WTC11 (cell line): ENCODE data around the gene CDCA7L. TPM values are rescaled to one million over a fixed set of nuclear protein-coding genes. Genes with fewer than 3 reads are reported as not detected.
A peak's percentile ranks its signal among the peaks of the same experiment; 100 is the strongest.

Experiments used
- ATAC-seq: fragments of 200-7000 bp; cut with Tn5 transposase; 2 replicates; pipeline ENCODE4 v1.10.0; 2021; ENCODE audit warnings: mild to moderate bottlenecking, moderate library complexity
- CTCF ChIA-PET: fragments of 300-600 bp; sonication (Branson Sonifier 250); formaldehyde crosslinking; loops from one replicate; lab custom pipeline; 2021; ENCODE audit warnings: antibody characterized with exemption; lab: Charles Lee
- POLR2A ChIA-PET: fragments of 350-600 bp; sonication (Branson Sonifier 250); formaldehyde crosslinking; loops from one replicate; lab custom pipeline; 2021; ENCODE audit warnings: antibody characterized with exemption; lab: Charles Lee
- DNase-seq: peaks from one replicate; pipeline ENCODE4 v3.0.0; 2021; ENCODE audit warnings: low spot score
- H3K27ac Mint-ChIP-seq: 2 replicates; pipeline ENCODE4 v1.8.0; 2021; ENCODE audit warnings: mixed read lengths
- H3K27me3 Mint-ChIP-seq: 2 replicates; pipeline ENCODE4 v1.8.0; 2021; ENCODE audit warnings: low read depth, mild to moderate bottlenecking, moderate library complexity, mixed read lengths
- H3K36me3 Mint-ChIP-seq: 2 replicates; pipeline ENCODE4 v1.8.0; 2021; ENCODE audit warnings: mixed read lengths
- H3K4me1 Mint-ChIP-seq: 2 replicates; pipeline ENCODE4 v1.8.0; 2022; ENCODE audit warnings: mixed read lengths
- H3K4me3 Mint-ChIP-seq: 2 replicates; pipeline ENCODE4 v1.8.0; 2021; ENCODE audit warnings: mild to moderate bottlenecking, moderate library complexity, mixed read lengths
- H3K9me3 Mint-ChIP-seq: 2 replicates; pipeline ENCODE4 v1.8.0; 2021; ENCODE audit warnings: mixed read lengths
- CBFB ChIP-seq: sonication (generic); formaldehyde crosslinking; IDR thresholded peaks from 2 replicates; pipeline ENCODE4 v1.8.1; 2022; ENCODE audit warnings: mild to moderate bottlenecking, low read depth, missing genetic modification reagents
- CREM ChIP-seq: sonication (generic); formaldehyde crosslinking; IDR thresholded peaks from 2 replicates; pipeline ENCODE4 v1.8.1; 2022; ENCODE audit warnings: mild to moderate bottlenecking, missing genetic modification reagents, moderate library complexity
- GRHL2 ChIP-seq: fragments of 250-450 bp; sonication (Bioruptor Pico); IDR thresholded peaks from 2 replicates; pipeline ENCODE4 v1.8.0; 2022; ENCODE audit warnings: mild to moderate bottlenecking, moderate library complexity; ENCODE audit not compliant: insufficient replicate concordance, severe bottlenecking
- GTF2I ChIP-seq: fragments of 250-450 bp; sonication (Bioruptor Pico); conservative IDR thresholded peaks from 2 replicates; pipeline ENCODE4 v1.4.0; 2021; ENCODE audit warnings: mild to moderate bottlenecking
- MYBL2 ChIP-seq: sonication (generic); formaldehyde crosslinking; IDR thresholded peaks from 2 replicates; pipeline ENCODE4 v1.8.1; 2023; ENCODE audit warnings: mild to moderate bottlenecking, moderate library complexity, missing genetic modification reagents
- NR3C1 ChIP-seq: sonication (generic); formaldehyde crosslinking; conservative IDR thresholded peaks from 2 replicates; pipeline ENCODE4 v1.8.1; 2023; ENCODE audit warnings: low read depth, mild to moderate bottlenecking, missing genetic modification reagents
- SMAD4 ChIP-seq: sonication (generic); formaldehyde crosslinking; IDR thresholded peaks from 2 replicates; pipeline ENCODE4 v1.8.0; 2022; ENCODE audit warnings: mild to moderate bottlenecking, missing genetic modification reagents
- SOX15 ChIP-seq: fragments of 250-450 bp; sonication (Bioruptor Pico); IDR thresholded peaks from 2 replicates; pipeline ENCODE4 v1.9.0; 2021; ENCODE audit warnings: mild to moderate bottlenecking
- TEAD4 ChIP-seq: sonication (generic); formaldehyde crosslinking; IDR thresholded peaks from 2 replicates; pipeline ENCODE4 v1.8.0; 2022; ENCODE audit warnings: mild to moderate bottlenecking, missing genetic modification reagents
- ZNF138 ChIP-seq: sonication (generic); formaldehyde crosslinking; conservative IDR thresholded peaks from 2 replicates; pipeline ENCODE4 v1.8.1; 2022; ENCODE audit warnings: mild to moderate bottlenecking, moderate library complexity, missing genetic modification reagents
- ZNF317 ChIP-seq: sonication (generic); formaldehyde crosslinking; IDR thresholded peaks from 2 replicates; pipeline ENCODE4 v1.8.1; 2023; ENCODE audit warnings: low read depth, mild to moderate bottlenecking, moderate library complexity, missing genetic modification reagents, borderline replicate concordance
- ZNF425 ChIP-seq: fragments of 250-450 bp; sonication (Bioruptor Pico); conservative IDR thresholded peaks from 2 replicates; pipeline ENCODE4 v1.9.0; 2021; ENCODE audit warnings: mild to moderate bottlenecking
- ZNF512 ChIP-seq: sonication (generic); formaldehyde crosslinking; IDR thresholded peaks from 2 replicates; pipeline ENCODE4 v1.8.1; 2022; ENCODE audit warnings: missing genetic modification reagents, borderline replicate concordance
- total RNA-seq: library from RNA; stranded (reverse); gene quantifications from 3 replicates; pipeline ENCODE4 v1.2.3, GENCODE V29; 2021
- TF ChIP-seq, protein P1 (sequence below): sonication (generic); formaldehyde crosslinking; IDR thresholded peaks from 2 replicates; pipeline ENCODE4 v1.8.1; 2023; ENCODE audit warnings: mild to moderate bottlenecking, missing genetic modification reagents
- TF ChIP-seq, protein P2 (sequence below): sonication (generic); formaldehyde crosslinking; IDR thresholded peaks from 2 replicates; pipeline ENCODE4 v1.8.0; 2022; ENCODE audit warnings: mild to moderate bottlenecking, missing genetic modification reagents

Gene CDCA7L
- total RNA-seq, 1 experiment from 2014 or later = 161 TPM

GRCh38 chr7:21902240-21902639 lies 43.5 kb downstream of the CDCA7L start:
- no peak for ATAC-seq
- TF ChIP-seq CREM (CRISPR knock-in tag) (no peak), NR3C1 (CRISPR knock-in tag) (no peak), GTF2I (CRISPR knock-in tag) (no peak), SMAD4 (no peak), TEAD4 (CRISPR knock-in tag) (no peak), GRHL2 (CRISPR knock-in tag) (no peak)
- H3K36me3 Mint-ChIP-seq = peaks cover 95% of the 10 kb centered on the region
- 0 out of 2 replicates have a peak overlapping the region, but pooled peaks have one; percentile 6 for H3K27ac Mint-ChIP-seq
- 0 out of 2 replicates have a peak, but pooled peaks cover 5% of the 10 kb centered on the region for H3K4me1 Mint-ChIP-seq
- no peak for DNase-seq
- ChIA-PET CTCF (no interaction called here), POLR2A (no interaction called here)
- no peaks in the 10 kb centered on the region for H3K27me3 Mint-ChIP-seq
- no peaks in the 10 kb centered on the region for H3K9me3 Mint-ChIP-seq
- no peak overlapping the region for H3K4me3 Mint-ChIP-seq

- peak overlapping the region; percentile 58; the same call in 1 of the 2 replicates for H3K27ac Mint-ChIP-seq
- peaks cover 81% of the 10 kb centered on the region for H3K36me3 Mint-ChIP-seq
- H3K4me1 Mint-ChIP-seq = 0 out of 2 replicates have a peak, but pooled peaks cover 5% of the 10 kb centered on the region
- H3K9me3 Mint-ChIP-seq = no peaks in the 10 kb centered on the region
- no peaks in the 10 kb centered on the region for H3K27me3 Mint-ChIP-seq
- POLR2A ChIA-PET = no interaction called here
- no peak for TF ChIP-seq ZNF512 (CRISPR knock-in tag)
- TF ChIP-seq, protein P1, sequence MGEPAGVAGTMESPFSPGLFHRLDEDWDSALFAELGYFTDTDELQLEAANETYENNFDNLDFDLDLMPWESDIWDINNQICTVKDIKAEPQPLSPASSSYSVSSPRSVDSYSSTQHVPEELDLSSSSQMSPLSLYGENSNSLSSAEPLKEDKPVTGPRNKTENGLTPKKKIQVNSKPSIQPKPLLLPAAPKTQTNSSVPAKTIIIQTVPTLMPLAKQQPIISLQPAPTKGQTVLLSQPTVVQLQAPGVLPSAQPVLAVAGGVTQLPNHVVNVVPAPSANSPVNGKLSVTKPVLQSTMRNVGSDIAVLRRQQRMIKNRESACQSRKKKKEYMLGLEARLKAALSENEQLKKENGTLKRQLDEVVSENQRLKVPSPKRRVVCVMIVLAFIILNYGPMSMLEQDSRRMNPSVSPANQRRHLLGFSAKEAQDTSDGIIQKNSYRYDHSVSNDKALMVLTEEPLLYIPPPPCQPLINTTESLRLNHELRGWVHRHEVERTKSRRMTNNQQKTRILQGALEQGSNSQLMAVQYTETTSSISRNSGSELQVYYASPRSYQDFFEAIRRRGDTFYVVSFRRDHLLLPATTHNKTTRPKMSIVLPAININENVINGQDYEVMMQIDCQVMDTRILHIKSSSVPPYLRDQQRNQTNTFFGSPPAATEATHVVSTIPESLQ (CRISPR knock-in tag) = no peak
- no peak for TF ChIP-seq CBFB (CRISPR knock-in tag)
- TF ChIP-seq ZNF138 (CRISPR knock-in tag) = no peak
- TF ChIP-seq, all 79 proteins: peak for 0
- no peak for DNase-seq
- no peak for ATAC-seq
- CTCF ChIA-PET = no interaction called here
- H3K4me3 Mint-ChIP-seq = no peak overlapping the region
Measured at GRCh38 chr7:21898265-21898930, 47.3 kb downstream of the CDCA7L start.

GRCh38 chr7:21893401-21893800 lies 52.3 kb downstream of the CDCA7L start:
- H3K4me1 Mint-ChIP-seq = 0 out of 2 replicates have a peak, but pooled peaks cover 3% of the 10 kb centered on the region
- POLR2A ChIA-PET = no interaction called here
- CTCF ChIA-PET = no interaction called here
- H3K4me3 Mint-ChIP-seq = no peak overlapping the region
- peaks cover 35% of the 10 kb centered on the region for H3K36me3 Mint-ChIP-seq
- DNase-seq = no peak
- H3K27ac Mint-ChIP-seq = no peak overlapping the region; the same call in 1 of the 2 replicates
- no peak for ATAC-seq
- H3K9me3 Mint-ChIP-seq = no peaks in the 10 kb centered on the region
- TF ChIP-seq, protein P2, sequence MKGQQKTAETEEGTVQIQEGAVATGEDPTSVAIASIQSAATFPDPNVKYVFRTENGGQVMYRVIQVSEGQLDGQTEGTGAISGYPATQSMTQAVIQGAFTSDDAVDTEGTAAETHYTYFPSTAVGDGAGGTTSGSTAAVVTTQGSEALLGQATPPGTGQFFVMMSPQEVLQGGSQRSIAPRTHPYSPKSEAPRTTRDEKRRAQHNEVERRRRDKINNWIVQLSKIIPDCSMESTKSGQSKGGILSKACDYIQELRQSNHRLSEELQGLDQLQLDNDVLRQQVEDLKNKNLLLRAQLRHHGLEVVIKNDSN = no peak
- TF ChIP-seq ZNF317 (CRISPR knock-in tag) (no peak), MYBL2 (no peak), ZNF425 (CRISPR knock-in tag) (no peak), SOX15 (CRISPR knock-in tag) (no peak)
- TF ChIP-seq, all 79 proteins: peak for 0
- H3K27me3 Mint-ChIP-seq = no peaks in the 10 kb centered on the region
